ENCODE data around the gene CFAP44.

The CFAP44 gene

DNA sequence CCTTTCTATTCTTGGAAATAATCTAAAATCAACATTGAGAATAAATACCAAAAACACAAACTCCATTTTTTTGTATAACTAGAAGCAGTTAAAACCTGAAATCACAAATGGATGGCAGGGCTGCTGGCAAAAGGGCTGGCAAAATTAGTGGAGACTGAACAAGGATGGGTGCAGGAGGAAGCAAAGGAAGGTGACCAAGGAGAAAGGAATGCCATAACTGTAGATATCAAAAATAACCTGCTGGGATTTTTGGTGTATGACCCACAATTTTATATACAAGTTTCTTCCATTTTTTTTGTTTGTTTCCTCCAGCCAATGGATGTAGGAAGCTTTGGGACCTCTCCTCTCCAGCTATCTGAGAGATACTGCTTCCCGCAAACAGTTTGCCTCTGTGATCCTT lies 12.7 kb downstream of the CFAP44 start:
- no peaks in the 10 kb centered on the region for H3K27me3 ChIP-seq (ENCODE audit: insufficient read depth, low read length, poor library complexity, severe bottlenecking)
- H3K4me1 ChIP-seq (ENCODE audit: insufficient read depth, low read length, poor library complexity, severe bottlenecking), result no peaks in the 10 kb centered on the region
- no peaks in the 10 kb centered on the region for H3K79me2 ChIP-seq (ENCODE audit: insufficient read depth, low read length)
- H2AFZ ChIP-seq (ENCODE audit: low read length), result no peak overlapping the region
- no peaks in the 10 kb centered on the region for H3F3A ChIP-seq (ENCODE audit: low read depth)
- H3K9ac ChIP-seq (ENCODE audit: low read depth, low read length, poor library complexity, severe bottlenecking), result no peak overlapping the region
- H3K9me3 ChIP-seq (ENCODE audit: insufficient read depth, low read depth, low read length), result no peaks in the 10 kb centered on the region
- no peaks in the 10 kb centered on the region for H4K20me1 ChIP-seq (ENCODE audit: insufficient read depth, low read length, poor library complexity, severe bottlenecking)
- H3K4me3 ChIP-seq (ENCODE audit: low read length, poor library complexity, severe bottlenecking), result no peak overlapping the region
- no peak overlapping the region for H3K4me2 ChIP-seq (ENCODE audit: low read depth, low read length, poor library complexity, severe bottlenecking)
- H3K9me2 ChIP-seq (replicated peaks; ENCODE audit: low read depth, low read length), result no peaks in the 10 kb centered on the region
- TF ChIP-seq EZH2phosphoT487 (IDR thresholded peaks at IDR 0.05; ENCODE audit: borderline replicate concordance), result no peak
- TF ChIP-seq, protein P1, sequence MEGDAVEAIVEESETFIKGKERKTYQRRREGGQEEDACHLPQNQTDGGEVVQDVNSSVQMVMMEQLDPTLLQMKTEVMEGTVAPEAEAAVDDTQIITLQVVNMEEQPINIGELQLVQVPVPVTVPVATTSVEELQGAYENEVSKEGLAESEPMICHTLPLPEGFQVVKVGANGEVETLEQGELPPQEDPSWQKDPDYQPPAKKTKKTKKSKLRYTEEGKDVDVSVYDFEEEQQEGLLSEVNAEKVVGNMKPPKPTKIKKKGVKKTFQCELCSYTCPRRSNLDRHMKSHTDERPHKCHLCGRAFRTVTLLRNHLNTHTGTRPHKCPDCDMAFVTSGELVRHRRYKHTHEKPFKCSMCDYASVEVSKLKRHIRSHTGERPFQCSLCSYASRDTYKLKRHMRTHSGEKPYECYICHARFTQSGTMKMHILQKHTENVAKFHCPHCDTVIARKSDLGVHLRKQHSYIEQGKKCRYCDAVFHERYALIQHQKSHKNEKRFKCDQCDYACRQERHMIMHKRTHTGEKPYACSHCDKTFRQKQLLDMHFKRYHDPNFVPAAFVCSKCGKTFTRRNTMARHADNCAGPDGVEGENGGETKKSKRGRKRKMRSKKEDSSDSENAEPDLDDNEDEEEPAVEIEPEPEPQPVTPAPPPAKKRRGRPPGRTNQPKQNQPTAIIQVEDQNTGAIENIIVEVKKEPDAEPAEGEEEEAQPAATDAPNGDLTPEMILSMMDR (conservative IDR thresholded peaks at IDR 0.05; ENCODE audit: low read length), result no peak
- no peaks in the 10 kb centered on the region for H3K36me3 ChIP-seq (ENCODE audit: insufficient read depth, low read length)

GRCh38 chr3:113423699-113424098 lies 17.6 kb downstream of the CFAP44 start:
- no peaks in the 10 kb centered on the region for H3K4me1 ChIP-seq (ENCODE audit: insufficient read depth, low read length, poor library complexity, severe bottlenecking)
- H3F3A ChIP-seq (ENCODE audit: low read depth), result no peaks in the 10 kb centered on the region
- H4K20me1 ChIP-seq (ENCODE audit: insufficient read depth, low read length, poor library complexity, severe bottlenecking), result no peaks in the 10 kb centered on the region
- H3K9me3 ChIP-seq (ENCODE audit: insufficient read depth, low read depth, low read length), result no peaks in the 10 kb centered on the region
- TF ChIP-seq, protein P1 (conservative IDR thresholded peaks at IDR 0.05; ENCODE audit: low read length), result no peak
- TF ChIP-seq EZH2phosphoT487 (IDR thresholded peaks at IDR 0.05; ENCODE audit: borderline replicate concordance), result no peak
- no peaks in the 10 kb centered on the region for H3K36me3 ChIP-seq (ENCODE audit: insufficient read depth, low read length)
- H3K9me2 ChIP-seq (replicated peaks; ENCODE audit: low read depth, low read length), result no peaks in the 10 kb centered on the region
- no peak overlapping the region for H3K9ac ChIP-seq (ENCODE audit: low read depth, low read length, poor library complexity, severe bottlenecking)
- H3K79me2 ChIP-seq (ENCODE audit: insufficient read depth, low read length), result no peaks in the 10 kb centered on the region
- no peak overlapping the region for H2AFZ ChIP-seq (ENCODE audit: low read length)
- H3K27me3 ChIP-seq (ENCODE audit: insufficient read depth, low read length, poor library complexity, severe bottlenecking), result no peaks in the 10 kb centered on the region
- no peak overlapping the region for H3K4me3 ChIP-seq (ENCODE audit: low read length, poor library complexity, severe bottlenecking)
- H3K4me2 ChIP-seq (ENCODE audit: low read depth, low read length, poor library complexity, severe bottlenecking), result no peak overlapping the region

GRCh38 chr3:113421082-113421481 lies 20.2 kb downstream of the CFAP44 start:
- no peak overlapping the region for H3K4me3 ChIP-seq (ENCODE audit: low read length, poor library complexity, severe bottlenecking)
- H3K9ac ChIP-seq (ENCODE audit: low read depth, low read length, poor library complexity, severe bottlenecking), result no peak overlapping the region
- H3K79me2 ChIP-seq (ENCODE audit: insufficient read depth, low read length), result no peaks in the 10 kb centered on the region
- H3K4me1 ChIP-seq (ENCODE audit: insufficient read depth, low read length, poor library complexity, severe bottlenecking), result no peaks in the 10 kb centered on the region
- TF ChIP-seq, protein P1 (conservative IDR thresholded peaks at IDR 0.05; ENCODE audit: low read length), result no peak
- TF ChIP-seq EZH2phosphoT487 (IDR thresholded peaks at IDR 0.05; ENCODE audit: borderline replicate concordance), result no peak
- no peaks in the 10 kb centered on the region for H3K27me3 ChIP-seq (ENCODE audit: insufficient read depth, low read length, poor library complexity, severe bottlenecking)
- no peak overlapping the region for H2AFZ ChIP-seq (ENCODE audit: low read length)
- H3K36me3 ChIP-seq (ENCODE audit: insufficient read depth, low read length), result no peaks in the 10 kb centered on the region
- H3K9me2 ChIP-seq (replicated peaks; ENCODE audit: low read depth, low read length), result no peaks in the 10 kb centered on the region
- no peak overlapping the region for H3K4me2 ChIP-seq (ENCODE audit: low read depth, low read length, poor library complexity, severe bottlenecking)
- H4K20me1 ChIP-seq (ENCODE audit: insufficient read depth, low read length, poor library complexity, severe bottlenecking), result no peaks in the 10 kb centered on the region
- H3F3A ChIP-seq (ENCODE audit: low read depth), result no peaks in the 10 kb centered on the region
- no peaks in the 10 kb centered on the region for H3K9me3 ChIP-seq (ENCODE audit: insufficient read depth, low read depth, low read length)
